Parathyroid adenoma (tissue), 2 donors: ENCODE results near the gene SHROOM3.

ENCODE experiments used
- H2AFZ ChIP-seq: fragments of 300-600 bp; sonication (generic); one replicate; pipeline ENCODE4 v1.7.0; 2017; ENCODE audit warnings: antibody characterized with exemption, mild to moderate bottlenecking
- H3K27ac ChIP-seq: fragments of 300-600 bp; sonication (generic); one replicate; pipeline ENCODE4 v1.7.0; 2017
- H3K27me3 ChIP-seq: fragments of 300-600 bp; sonication (generic); one replicate; pipeline ENCODE4 v1.7.0; 2017; ENCODE audit warnings: low read length; ENCODE audit not compliant: control insufficient read depth, insufficient read depth
- H3K36me3 ChIP-seq: fragments of 300-600 bp; sonication (generic); one replicate; pipeline ENCODE4 v1.7.0; 2017; ENCODE audit warnings: low read length; ENCODE audit not compliant: control insufficient read depth, insufficient read depth
- H3K4me1 ChIP-seq: fragments of 300-600 bp; sonication (generic); one replicate; pipeline ENCODE4 v1.7.0; 2017; ENCODE audit warnings: control low read depth
- H3K4me2 ChIP-seq: fragments of 300-600 bp; sonication (generic); one replicate; pipeline ENCODE4 v1.7.0; 2017; ENCODE audit warnings: low read length
- H3K4me3 ChIP-seq: fragments of 300-600 bp; sonication (generic); one replicate; pipeline ENCODE4 v1.7.0; 2017; ENCODE audit warnings: low read depth, low read length
- H3K79me2 ChIP-seq: fragments of 300-600 bp; sonication (generic); one replicate; pipeline ENCODE4 v1.7.0; 2017; ENCODE audit warnings: control low read depth
- H3K9ac ChIP-seq: fragments of 300-600 bp; sonication (generic); one replicate; pipeline ENCODE4 v1.7.0; 2017; ENCODE audit warnings: mild to moderate bottlenecking
- H3K9me3 ChIP-seq: fragments of 300-600 bp; sonication (generic); one replicate; pipeline ENCODE4 v1.7.0; 2017; ENCODE audit warnings: low read length; ENCODE audit not compliant: control insufficient read depth
- TF ChIP-seq, protein P1 (sequence below): fragments of 300-600 bp; sonication (generic); IDR thresholded peaks from one replicate; pipeline ENCODE4 v1.7.0; 2017; ENCODE audit warnings: antibody characterized with exemption, mild to moderate bottlenecking
- donor health status: primary hyperparathyroidism.

The SHROOM3 gene

GRCh38 chr4:76681996-76682395 lies 247.0 kb downstream of the SHROOM3 start:
- no peaks in the 10 kb centered on the region for H3K9me3 ChIP-seq
- H3K36me3 ChIP-seq, result no peaks in the 10 kb centered on the region
- TF ChIP-seq, protein P1, sequence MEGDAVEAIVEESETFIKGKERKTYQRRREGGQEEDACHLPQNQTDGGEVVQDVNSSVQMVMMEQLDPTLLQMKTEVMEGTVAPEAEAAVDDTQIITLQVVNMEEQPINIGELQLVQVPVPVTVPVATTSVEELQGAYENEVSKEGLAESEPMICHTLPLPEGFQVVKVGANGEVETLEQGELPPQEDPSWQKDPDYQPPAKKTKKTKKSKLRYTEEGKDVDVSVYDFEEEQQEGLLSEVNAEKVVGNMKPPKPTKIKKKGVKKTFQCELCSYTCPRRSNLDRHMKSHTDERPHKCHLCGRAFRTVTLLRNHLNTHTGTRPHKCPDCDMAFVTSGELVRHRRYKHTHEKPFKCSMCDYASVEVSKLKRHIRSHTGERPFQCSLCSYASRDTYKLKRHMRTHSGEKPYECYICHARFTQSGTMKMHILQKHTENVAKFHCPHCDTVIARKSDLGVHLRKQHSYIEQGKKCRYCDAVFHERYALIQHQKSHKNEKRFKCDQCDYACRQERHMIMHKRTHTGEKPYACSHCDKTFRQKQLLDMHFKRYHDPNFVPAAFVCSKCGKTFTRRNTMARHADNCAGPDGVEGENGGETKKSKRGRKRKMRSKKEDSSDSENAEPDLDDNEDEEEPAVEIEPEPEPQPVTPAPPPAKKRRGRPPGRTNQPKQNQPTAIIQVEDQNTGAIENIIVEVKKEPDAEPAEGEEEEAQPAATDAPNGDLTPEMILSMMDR, result no peak
- H3K4me2 ChIP-seq, result no peak overlapping the region
- no peaks in the 10 kb centered on the region for H3K4me1 ChIP-seq
- H3K9ac ChIP-seq, result no peak overlapping the region
- no peak overlapping the region for H3K4me3 ChIP-seq
- no peaks in the 10 kb centered on the region for H3K79me2 ChIP-seq
- H3K27me3 ChIP-seq, result no peaks in the 10 kb centered on the region
- H2AFZ ChIP-seq, result no peak overlapping the region
- no peak overlapping the region for H3K27ac ChIP-seq

- TF ChIP-seq, protein P1, result no peak
- Histone ChIP-seq H3K9me3 (no peaks in the 10 kb centered on the region), H3K4me2 (no peak overlapping the region), H2AFZ (no peak overlapping the region), H3K4me1 (peaks cover under 1% of the 10 kb centered on the region), H3K79me2 (no peaks in the 10 kb centered on the region), H3K9ac (no peak overlapping the region), H3K27me3 (no peaks in the 10 kb centered on the region), H3K27ac (no peak overlapping the region), H3K36me3 (no peaks in the 10 kb centered on the region), H3K4me3 (no peak overlapping the region)
Measured at GRCh38 chr4:76683144-76683543, 248.1 kb downstream of the SHROOM3 start.

DNA sequence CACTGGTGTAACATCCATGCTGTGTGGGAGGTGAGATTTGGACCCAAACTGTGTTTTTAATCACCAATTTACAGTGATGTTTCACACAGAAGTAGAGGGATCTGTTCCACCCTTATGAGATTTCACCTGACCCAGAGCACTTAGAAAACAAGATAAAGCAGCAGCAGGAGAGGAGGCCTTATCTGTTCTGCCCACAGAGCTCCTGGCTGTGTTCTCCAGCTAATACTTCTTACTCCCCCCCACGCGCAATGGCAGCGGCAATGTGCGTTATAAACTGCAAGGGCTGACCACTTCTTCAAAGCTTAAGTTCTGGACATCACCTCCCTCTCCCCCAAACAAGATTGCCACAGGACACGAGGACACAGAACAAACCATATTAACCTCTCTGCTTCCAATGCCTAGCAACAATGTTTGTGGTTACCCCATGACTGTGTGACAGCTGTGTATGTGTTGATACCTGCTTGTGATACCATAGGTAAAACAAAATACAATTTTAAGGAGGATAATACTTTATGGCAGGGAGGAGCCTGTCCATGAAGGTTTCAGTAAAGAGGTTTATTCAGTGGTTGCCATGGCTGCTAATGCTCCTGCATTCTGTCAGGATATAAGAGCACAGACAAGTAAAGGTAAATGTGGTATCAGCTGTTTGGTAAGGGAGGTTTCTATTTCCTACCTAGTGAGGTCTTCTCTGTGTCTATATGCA lies 252.9 kb downstream of the SHROOM3 start:
- H3K27ac ChIP-seq, result peak overlapping the region; percentile 21
- peak overlapping the region; percentile 75 for H2AFZ ChIP-seq
- no peaks in the 10 kb centered on the region for H3K79me2 ChIP-seq
- no peaks in the 10 kb centered on the region for H3K27me3 ChIP-seq
- peaks cover 11% of the 10 kb centered on the region for H3K4me1 ChIP-seq
- H3K4me2 ChIP-seq, result peak overlapping the region; percentile 1
- H3K4me3 ChIP-seq, result no peak overlapping the region
- H3K9ac ChIP-seq, result no peak overlapping the region
- no peaks in the 10 kb centered on the region for H3K9me3 ChIP-seq
- TF ChIP-seq, protein P1, result no peak
- no peaks in the 10 kb centered on the region for H3K36me3 ChIP-seq

DNA sequence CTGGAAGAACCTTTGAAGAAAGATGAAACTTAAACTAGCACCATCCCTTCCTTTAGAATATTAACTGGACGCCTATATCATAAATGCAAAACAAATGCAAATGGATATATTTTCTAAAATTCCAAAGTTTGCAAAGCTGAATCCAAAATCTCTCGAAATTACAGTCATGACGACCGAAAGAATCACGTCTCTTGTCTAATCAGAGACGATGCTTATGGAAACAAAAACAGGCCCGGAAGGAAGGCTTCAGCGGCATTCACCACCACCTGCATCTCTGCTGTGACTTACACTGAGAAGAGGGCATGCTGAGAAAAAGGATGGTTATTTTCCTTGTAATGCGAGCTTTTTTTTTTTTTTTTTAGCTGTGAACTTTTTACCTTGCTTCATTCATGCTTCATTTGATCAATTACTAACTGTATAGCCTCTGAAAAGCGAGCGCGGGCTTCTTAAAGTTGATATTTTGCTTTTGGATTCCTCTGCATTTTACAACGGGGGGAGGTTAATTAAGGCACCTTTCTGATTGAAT lies 253.7 kb downstream of the SHROOM3 start:
- Histone ChIP-seq H3K4me3 (peak overlapping the region; percentile 60), H2AFZ (peak overlapping the region; percentile 75), H3K9me3 (no peaks in the 10 kb centered on the region), H3K79me2 (no peaks in the 10 kb centered on the region), H3K27me3 (no peaks in the 10 kb centered on the region), H3K4me2 (peak overlapping the region; percentile 85), H3K27ac (peak overlapping the region; percentile 65), H3K4me1 (peaks cover 11% of the 10 kb centered on the region), H3K9ac (no peak overlapping the region), H3K36me3 (no peaks in the 10 kb centered on the region)
- TF ChIP-seq, protein P1, result no peak
